ENCODE results near the gene CRYZ. TPM values are rescaled to one million over a fixed set of nuclear protein-coding genes. Genes with fewer than 3 reads are reported as not detected.

The CRYZ gene
- total and polyA plus RNA-seq, 2 donors (not counting 3 experiments of a cell fraction or from before 2014, with no cell fraction given) = 24.5 to 32.7 TPM

GRCh38 chr1:74689621-74690363, 43.1 kb downstream of the CRYZ start:
- Histone ChIP-seq H3K9me3 (replicated peaks; ENCODE audit: control insufficient read depth, insufficient read depth, low read length) (no peaks in the 10 kb centered on the region), H4K20me1 (replicated peaks; ENCODE audit: control insufficient read depth, extremely low read depth, insufficient read depth, low read length) (no peaks in the 10 kb centered on the region), H3K9me1 (replicated peaks; ENCODE audit: control insufficient read depth, extremely low read depth, insufficient read depth, low read length) (no peaks in the 10 kb centered on the region), H2AFZ (ENCODE audit: low read depth, low read length) (peak overlapping the region; percentile 69), H3K4me1 (ENCODE audit: control insufficient read depth, extremely low read depth, insufficient read depth, low read length) (no peaks in the 10 kb centered on the region), H3K4me2 (ENCODE audit: insufficient read depth, low read length) (peak overlapping the region; percentile 21), H3K79me2 (ENCODE audit: control insufficient read depth, insufficient read depth, low read length) (no peaks in the 10 kb centered on the region), H3K36me3 (ENCODE audit: control insufficient read depth in 2 of 2, extremely low read depth in 1 of 2, insufficient read depth in 2 of 2, low read length in 2 of 2) (no peaks in the 10 kb centered on the region), H3K9ac (replicated peaks; ENCODE audit: extremely low read depth, insufficient read depth, low read length) (peak overlapping the region; percentile 9), H3K4me3 (replicated peaks in 1 of 3; ENCODE audit: insufficient read depth in 1 of 3, low read depth in 1 of 3, low read length in 3 of 3) (no peak overlapping the region), H3K27ac (ENCODE audit: insufficient read depth, low read depth, low read length) (no peak overlapping the region), H3K27me3 (ENCODE audit: control insufficient read depth in 2 of 2, insufficient read depth in 2 of 2, low read length in 2 of 2) (no peaks in the 10 kb centered on the region)
- DNase-seq (ENCODE audit: low read depth, low spot score) = peak; percentile 63
- intact Hi-C loops (cut with micrococcal nuclease) = loop anchor here (1.0 to 10.0 kb wide), 3 partner anchors 44 to 1015 kb away; partner anchors contain the start of genes CRYZ and TYW3
- BruUV-seq (replicated peaks) = no TSS peak
- ChIA-PET POLR2A (no interaction called here), CTCF (interaction anchor here (0.7 to 3.7 kb wide), 31 partner anchors 9 to 1062 kb away, joined by 3 to 35 read pairs (median 5); partner anchors contain the start of genes CRYZ, ERICH3 and TYW3)
- dilution Hi-C loops (cut with MboI; ENCODE audit: extremely low pct_ligation_motif_present, low sequenced_read_pairs) = no loop called here
- TF ChIP-seq EZH2 (IDR thresholded peaks at IDR 0.05; ENCODE audit: borderline replicate concordance, low read depth, low read length, severe bottlenecking) = no peak
- no peak for TF ChIP-seq MYC (IDR thresholded peaks at IDR 0.05; ENCODE audit: low read depth, low read length)
- TF ChIP-seq MAX (IDR thresholded peaks at IDR 0.05; ENCODE audit: insufficient read depth, insufficient read length) = no peak
- no peak for TF ChIP-seq GATA2 (IDR thresholded peaks at IDR 0.05; ENCODE audit: insufficient read depth, insufficient read length, low read depth, low read length)
- no peak for TF ChIP-seq JUN (IDR thresholded peaks at IDR 0.05; ENCODE audit: borderline replicate concordance, insufficient read depth, insufficient read length, low read depth)
- TF ChIP-seq POLR2A (IDR thresholded peaks at IDR 0.05; ENCODE audit: low read depth, low read length) = no peak
- TF ChIP-seq, protein P1, sequence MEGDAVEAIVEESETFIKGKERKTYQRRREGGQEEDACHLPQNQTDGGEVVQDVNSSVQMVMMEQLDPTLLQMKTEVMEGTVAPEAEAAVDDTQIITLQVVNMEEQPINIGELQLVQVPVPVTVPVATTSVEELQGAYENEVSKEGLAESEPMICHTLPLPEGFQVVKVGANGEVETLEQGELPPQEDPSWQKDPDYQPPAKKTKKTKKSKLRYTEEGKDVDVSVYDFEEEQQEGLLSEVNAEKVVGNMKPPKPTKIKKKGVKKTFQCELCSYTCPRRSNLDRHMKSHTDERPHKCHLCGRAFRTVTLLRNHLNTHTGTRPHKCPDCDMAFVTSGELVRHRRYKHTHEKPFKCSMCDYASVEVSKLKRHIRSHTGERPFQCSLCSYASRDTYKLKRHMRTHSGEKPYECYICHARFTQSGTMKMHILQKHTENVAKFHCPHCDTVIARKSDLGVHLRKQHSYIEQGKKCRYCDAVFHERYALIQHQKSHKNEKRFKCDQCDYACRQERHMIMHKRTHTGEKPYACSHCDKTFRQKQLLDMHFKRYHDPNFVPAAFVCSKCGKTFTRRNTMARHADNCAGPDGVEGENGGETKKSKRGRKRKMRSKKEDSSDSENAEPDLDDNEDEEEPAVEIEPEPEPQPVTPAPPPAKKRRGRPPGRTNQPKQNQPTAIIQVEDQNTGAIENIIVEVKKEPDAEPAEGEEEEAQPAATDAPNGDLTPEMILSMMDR (IDR thresholded peaks at IDR 0.05; ENCODE audit: extremely low read depth in 1 of 2, insufficient read depth in 1 of 2, low read depth in 1 of 2, low read length in 2 of 2) = peak; percentile 56 to 67
- TF ChIP-seq FOS (IDR thresholded peaks at IDR 0.05; ENCODE audit: borderline replicate concordance, insufficient read depth, low read length) = no peak
- peak; percentile 60 for FAIRE-seq

Data from endothelial cell of umbilical vein (primary cell).